AG09309 (cell line): Measurements from ENCODE around the gene DENND1A.

Experiments used
- DNase-seq: peaks from one replicate; pipeline ENCODE4 v3.0.0-alpha.2; 2010; ENCODE audit warnings: low read depth
- H3K4me3 ChIP-seq: 2 replicates; pipeline ENCODE4 v1.5.1; 2011; ENCODE audit warnings: mild to moderate bottlenecking, low read depth, low read length, moderate library complexity; ENCODE audit not compliant: control insufficient read depth
- TF ChIP-seq, protein P1 (sequence below): IDR thresholded peaks from 2 replicates; pipeline ENCODE4 v1.5.1; 2011; ENCODE audit warnings: mild to moderate bottlenecking, low read depth, low read length, inconsistent platforms; ENCODE audit not compliant: insufficient read depth, control insufficient read depth; ENCODE audit errors: missing control alignments

The DENND1A gene

GRCh38 chr9:123775289-123776284 is 154.3 kb downstream of the DENND1A start:
- no peak overlapping the region for H3K4me3 ChIP-seq
- no peak for DNase-seq
- TF ChIP-seq, protein P1, sequence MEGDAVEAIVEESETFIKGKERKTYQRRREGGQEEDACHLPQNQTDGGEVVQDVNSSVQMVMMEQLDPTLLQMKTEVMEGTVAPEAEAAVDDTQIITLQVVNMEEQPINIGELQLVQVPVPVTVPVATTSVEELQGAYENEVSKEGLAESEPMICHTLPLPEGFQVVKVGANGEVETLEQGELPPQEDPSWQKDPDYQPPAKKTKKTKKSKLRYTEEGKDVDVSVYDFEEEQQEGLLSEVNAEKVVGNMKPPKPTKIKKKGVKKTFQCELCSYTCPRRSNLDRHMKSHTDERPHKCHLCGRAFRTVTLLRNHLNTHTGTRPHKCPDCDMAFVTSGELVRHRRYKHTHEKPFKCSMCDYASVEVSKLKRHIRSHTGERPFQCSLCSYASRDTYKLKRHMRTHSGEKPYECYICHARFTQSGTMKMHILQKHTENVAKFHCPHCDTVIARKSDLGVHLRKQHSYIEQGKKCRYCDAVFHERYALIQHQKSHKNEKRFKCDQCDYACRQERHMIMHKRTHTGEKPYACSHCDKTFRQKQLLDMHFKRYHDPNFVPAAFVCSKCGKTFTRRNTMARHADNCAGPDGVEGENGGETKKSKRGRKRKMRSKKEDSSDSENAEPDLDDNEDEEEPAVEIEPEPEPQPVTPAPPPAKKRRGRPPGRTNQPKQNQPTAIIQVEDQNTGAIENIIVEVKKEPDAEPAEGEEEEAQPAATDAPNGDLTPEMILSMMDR, result no peak

DNA sequence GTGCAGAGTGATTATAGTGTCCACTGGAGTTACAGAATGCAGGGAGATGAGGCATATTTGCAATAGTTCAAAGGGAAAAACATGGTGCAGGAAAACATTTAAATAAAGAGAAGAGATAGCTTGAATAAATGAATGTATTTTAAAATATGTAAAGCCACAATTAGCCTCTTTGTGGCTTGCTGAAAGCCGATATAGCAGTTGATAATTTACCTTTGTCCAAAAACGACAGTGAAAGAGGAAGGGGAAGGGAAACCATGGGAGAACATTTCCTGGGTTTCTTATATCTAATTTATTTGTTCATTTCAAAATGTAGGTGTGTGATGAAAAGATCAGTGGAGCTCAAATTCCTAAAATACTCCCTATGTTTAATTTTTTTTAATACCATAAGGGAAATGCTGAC is 156.1 kb downstream of the DENND1A start:
- TF ChIP-seq, protein P1, result no peak
- no peak overlapping the region for H3K4me3 ChIP-seq
- DNase-seq, result no peak

DNA sequence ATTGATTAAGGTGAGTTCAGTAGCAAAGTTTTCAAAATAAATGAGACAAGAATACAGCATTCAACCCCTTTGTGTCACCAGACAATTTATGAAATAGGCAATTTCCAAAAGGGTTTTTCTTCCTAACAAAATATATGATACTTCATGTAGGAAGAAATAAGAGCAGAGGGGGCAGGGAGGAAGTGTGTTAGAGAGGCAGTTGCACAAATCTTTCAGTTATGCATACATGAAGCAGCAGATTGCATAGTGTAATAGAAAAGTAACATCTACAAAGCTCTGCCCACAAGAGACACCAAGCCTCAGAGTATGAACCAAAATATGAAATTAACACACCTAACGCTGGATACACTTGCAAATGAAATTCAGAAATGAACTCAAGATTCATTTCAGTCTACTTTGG is 157.0 kb downstream of the DENND1A start:
- no peak for DNase-seq
- TF ChIP-seq, protein P1, result no peak
- no peak overlapping the region for H3K4me3 ChIP-seq

DNA sequence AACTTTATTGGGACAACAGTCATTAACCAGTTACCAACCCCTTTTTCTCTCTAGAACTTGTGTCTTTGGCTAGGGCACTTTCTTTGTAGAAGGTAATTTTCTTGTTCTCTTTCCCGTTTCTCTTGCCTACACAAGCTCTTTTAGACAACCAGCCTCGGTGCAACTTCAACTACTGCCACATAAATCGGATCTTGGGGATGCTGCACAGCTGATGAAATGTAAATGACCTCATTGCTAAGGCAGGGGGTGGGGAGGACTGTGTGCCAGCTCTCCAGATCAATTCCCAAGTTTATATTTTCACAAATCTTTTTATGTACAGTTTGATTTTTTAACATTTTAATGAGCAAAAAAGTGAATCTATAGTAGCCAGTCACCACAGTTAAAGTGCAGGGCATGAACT is 157.6 kb downstream of the DENND1A start:
- no peak for DNase-seq
- TF ChIP-seq, protein P1, result no peak

GRCh38 chr9:123771690-123772089 is 158.2 kb downstream of the DENND1A start:
- TF ChIP-seq, protein P1, result no peak
- DNase-seq, result no peak
- no peak overlapping the region for H3K4me3 ChIP-seq

More for the DNA sequence above, 157.6 kb downstream of the DENND1A start:
- H3K4me3 ChIP-seq, result no peak overlapping the region

- no peak overlapping the region for H3K4me3 ChIP-seq
- TF ChIP-seq, protein P1, result no peak
- DNase-seq, result no peak
These were observed 160.2 kb downstream of the DENND1A start for GRCh38 chr9:123769719-123770118.
